ENCODE measurements around the gene ANO8. TPM values are rescaled to one million over a fixed set of nuclear protein-coding genes. Genes with fewer than 3 reads are reported as not detected.
A peak's percentile ranks its signal among the peaks of the same experiment; 100 is the strongest.

ANO8 gene
- total and polyA plus RNA-seq, 12 donors: 4.4 to 78.0 (median 27.9) TPM

- no peak for TF ChIP-seq CTCF (IDR thresholded peaks at IDR 0.05)
- TF ChIP-seq POLR2A (IDR thresholded peaks at IDR 0.05): no peak
- H3K9me3 ChIP-seq (replicated peaks in 1 of 3): no peaks in the 10 kb centered on the region
- 72 to 86% (median 77%) methylated on average over 17 of the region's 17 CpGs for WGBS, 4 donors
- peaks cover 4 to 30% of the 10 kb centered on the region in 2 donors for H3K4me1 ChIP-seq (replicated peaks in 1 of 2)
- peak overlapping the region in 1 of 5 donors; percentile 38 for H3K27ac ChIP-seq
- peak in 4 of 7 donors; percentile 57 to 79 (median 62) for DNase-seq
- no peaks in the 10 kb centered on the region for H3K27me3 ChIP-seq
- intact Hi-C loops (cut with DNase I): no loop called here
- H3K36me3 ChIP-seq (replicated peaks in 1 of 2): no peaks in the 10 kb centered on the region
- no peak overlapping the region for H3K4me3 ChIP-seq
These were observed 8.6 kb downstream of the ANO8 start for GRCh38 chr19:17325881-17326594.

- H3K27me3 ChIP-seq: no peaks in the 10 kb centered on the region
- no peak for TF ChIP-seq POLR2A (IDR thresholded peaks at IDR 0.05)
- no peak for TF ChIP-seq CTCF (IDR thresholded peaks at IDR 0.05)
- H3K9me3 ChIP-seq (replicated peaks in 1 of 3): no peaks in the 10 kb centered on the region
- intact Hi-C loops (cut with DNase I): no loop called here
- H3K4me3 ChIP-seq: no peak overlapping the region
- WGBS, 4 donors: 88 to 96% (median 89%) methylated on average over 18 to 20 of the region's 20 CpGs; no CpG with 5 or more reads in 1 of the 4 donors
- peak in 1 of 7 donors; percentile 25 for DNase-seq
- H3K36me3 ChIP-seq (replicated peaks in 1 of 2): peaks cover 0 to 7% of the 10 kb centered on the region in 2 donors
- peak overlapping the region in 2 of 5 donors; percentile 34 to 38 for H3K27ac ChIP-seq
- H3K4me1 ChIP-seq (replicated peaks in 1 of 2): peaks cover 4 to 30% of the 10 kb centered on the region in 2 donors
These were observed 9.5 kb downstream of the ANO8 start for GRCh38 chr19:17325133-17325532.

GRCh38 chr19:17324357-17325114 is 10.1 kb downstream of the ANO8 start:
- Histone ChIP-seq H3K27ac (peak overlapping the region in 1 of 5 donors; percentile 75), H3K4me1 (replicated peaks in 1 of 2) (peaks cover 4 to 30% of the 10 kb centered on the region in 2 donors), H3K36me3 (replicated peaks in 1 of 2) (peaks cover 0 to 12% of the 10 kb centered on the region in 2 donors), H3K27me3 (no peaks in the 10 kb centered on the region), H3K9me3 (replicated peaks in 1 of 3) (no peaks in the 10 kb centered on the region), H3K4me3 (no peak overlapping the region)
- 85 to 90% (median 87%) methylated on average over 8 to 28 of the region's 28 CpGs for WGBS, 4 donors
- DNase-seq: peak in 1 of 7 donors; percentile 23
- TF ChIP-seq CTCF (IDR thresholded peaks at IDR 0.05) (no peak), POLR2A (IDR thresholded peaks at IDR 0.05) (no peak)
- intact Hi-C loops (cut with DNase I): no loop called here

- DNase-seq: peak in 1 of 7 donors; percentile 29
- Histone ChIP-seq H3K4me3 (no peak overlapping the region), H3K27ac (peak overlapping the region in 1 of 5 donors; percentile 75), H3K36me3 (replicated peaks in 1 of 2) (peaks cover 0 to 17% of the 10 kb centered on the region in 2 donors), H3K9me3 (replicated peaks in 1 of 3) (no peaks in the 10 kb centered on the region), H3K27me3 (no peaks in the 10 kb centered on the region), H3K4me1 (replicated peaks in 1 of 2) (peaks cover 4 to 27% of the 10 kb centered on the region in 2 donors)
- TF ChIP-seq CTCF (IDR thresholded peaks at IDR 0.05): no peak
- TF ChIP-seq POLR2A (IDR thresholded peaks at IDR 0.05): no peak
- 29 to 66% (median 38%) methylated on average over 1 to 7 of the region's 7 CpGs for WGBS, 4 donors
- intact Hi-C loops (cut with DNase I): no loop called here
These were observed 10.7 kb downstream of the ANO8 start for GRCh38 chr19:17323964-17324332.

Data from adrenal gland (tissue), 12 donors.